ENCODE results near the gene GGT6. TPM values are rescaled to one million over a fixed set of nuclear protein-coding genes. Genes with fewer than 3 reads are reported as not detected.

Gene GGT6
- polyA plus RNA-seq, 3 donors: not detected

- peak overlapping the region in 1 of 7 donors; percentile 10 for H3K27ac Mint-ChIP-seq
- peaks cover 62 to 75% of the 10 kb centered on the region in 2 donors for H3K36me3 ChIP-seq (replicated peaks in 1 of 2; ENCODE audit: control insufficient read depth in 1 of 2, insufficient read depth in 2 of 2, low read length in 2 of 2)
- H3K4me3 Mint-ChIP-seq: no peak overlapping the region
- peaks cover 19% of the 10 kb centered on the region for H3K4me1 Mint-ChIP-seq
- H3K4me1 ChIP-seq (ENCODE audit: control insufficient read depth in 1 of 2, insufficient read depth in 2 of 2, low read length in 2 of 2): peaks cover 19 to 24% of the 10 kb centered on the region in 2 donors
- H2AFZ ChIP-seq (ENCODE audit: insufficient read depth, low read depth, low read length, poor library complexity, severe bottlenecking): no peak overlapping the region
- H3K9ac ChIP-seq (ENCODE audit: insufficient read depth, low read length, poor library complexity, severe bottlenecking): no peak overlapping the region
- H3K27ac ChIP-seq (ENCODE audit: low read depth in 1 of 2, low read length in 2 of 2): no peak overlapping the region
- peaks cover 0 to 3% (median 3%) of the 10 kb centered on the region in 3 donors for H3K27me3 Mint-ChIP-seq (ENCODE audit: low read depth in 3 of 3)
- peaks cover 52 to 75% of the 10 kb centered on the region in 2 donors for H3K36me3 Mint-ChIP-seq
- H3K9me3 Mint-ChIP-seq: no peaks in the 10 kb centered on the region
- H3K4me2 ChIP-seq (replicated peaks; ENCODE audit: extremely low read depth, low read length, poor library complexity, severe bottlenecking): no peak overlapping the region
- no peaks in the 10 kb centered on the region for H4K20me1 ChIP-seq (ENCODE audit: insufficient read depth, low read length)
- no peaks in the 10 kb centered on the region for H3K9me3 ChIP-seq (replicated peaks in 1 of 2; ENCODE audit: control insufficient read depth in 1 of 2, insufficient read depth in 1 of 2, low read length in 2 of 2)
- no peak overlapping the region for H3K4me3 ChIP-seq (replicated peaks in 1 of 3; ENCODE audit: low read depth in 2 of 3, low read length in 3 of 3)
- WGBS (ENCODE audit: insufficient coverage): 91% methylated on average over 8 of the region's 8 CpGs
- TF ChIP-seq CTCF (IDR thresholded peaks at IDR 0.05): no peak
- no peaks in the 10 kb centered on the region for H3K27me3 ChIP-seq (ENCODE audit: control insufficient read depth in 2 of 2, insufficient read depth in 2 of 2, low read length in 2 of 2)
- peaks cover 17% of the 10 kb centered on the region for H3K79me2 ChIP-seq (ENCODE audit: insufficient read depth, low read length)
- intact Hi-C loops (cut with micrococcal nuclease): loop anchor here in 1 of 2 donors (5.0 kb wide), 1 partner anchor 184 kb away; the partner anchor contains the start of gene UBE2G1
- no peak for DNase-seq
Measured at GRCh38 chr17:4551141-4551540, 9.2 kb downstream of the GGT6 start.

- DNase-seq: no peak
- Histone ChIP-seq H3K27me3 (ENCODE audit: control insufficient read depth in 2 of 2, insufficient read depth in 2 of 2, low read length in 2 of 2) (no peaks in the 10 kb centered on the region), H3K79me2 (ENCODE audit: insufficient read depth, low read length) (peaks cover 17% of the 10 kb centered on the region), H3K27ac (ENCODE audit: low read depth in 1 of 2, low read length in 2 of 2) (no peak overlapping the region), H3K4me3 (replicated peaks in 1 of 3; ENCODE audit: low read depth in 2 of 3, low read length in 3 of 3) (no peak overlapping the region), H3K4me1 (ENCODE audit: control insufficient read depth in 1 of 2, insufficient read depth in 2 of 2, low read length in 2 of 2) (peaks cover 14 to 18% of the 10 kb centered on the region in 2 donors), H3K4me2 (replicated peaks; ENCODE audit: extremely low read depth, low read length, poor library complexity, severe bottlenecking) (no peak overlapping the region), H2AFZ (ENCODE audit: insufficient read depth, low read depth, low read length, poor library complexity, severe bottlenecking) (no peak overlapping the region), H3K9me3 (replicated peaks in 1 of 2; ENCODE audit: control insufficient read depth in 1 of 2, insufficient read depth in 1 of 2, low read length in 2 of 2) (no peaks in the 10 kb centered on the region), H4K20me1 (ENCODE audit: insufficient read depth, low read length) (no peaks in the 10 kb centered on the region), H3K36me3 (replicated peaks in 1 of 2; ENCODE audit: control insufficient read depth in 1 of 2, insufficient read depth in 2 of 2, low read length in 2 of 2) (peaks cover 65 to 79% of the 10 kb centered on the region in 2 donors), H3K9ac (ENCODE audit: insufficient read depth, low read length, poor library complexity, severe bottlenecking) (no peak overlapping the region)
- 98% methylated on average over 15 of the region's 16 CpGs for WGBS (ENCODE audit: insufficient coverage)
- intact Hi-C loops (cut with micrococcal nuclease): loop anchor here in 1 of 2 donors (5.0 kb wide), 1 partner anchor 183 kb away; the partner anchor contains the start of gene UBE2G1
- Mint-ChIP-seq H3K27me3 (ENCODE audit: low read depth in 3 of 3) (peaks cover 0 to 5% (median 3%) of the 10 kb centered on the region in 3 donors), H3K36me3 (peaks cover 52 to 80% of the 10 kb centered on the region in 2 donors), H3K9me3 (no peaks in the 10 kb centered on the region), H3K27ac (peak overlapping the region in 1 of 7 donors; percentile 22), H3K4me1 (peaks cover 14% of the 10 kb centered on the region), H3K4me3 (no peak overlapping the region)
- TF ChIP-seq CTCF (IDR thresholded peaks at IDR 0.05): no peak
Measured at GRCh38 chr17:4550534-4551039, 9.8 kb downstream of the GGT6 start.

All from CD14-positive monocyte (primary cell).